Posterior vena cava (tissue), 2 donors: ENCODE measurements around the gene ZFAND4. TPM values are rescaled to one million over a fixed set of nuclear protein-coding genes. Genes with fewer than 3 reads are reported as not detected.
"Not testable (repeated sequence)": the region's sequence is repeated elsewhere in the genome, so short reads cannot be mapped to it uniquely, and the experiment has no call there.

Experiments
- DNase-seq: peaks from one replicate; pipeline ENCODE4 v3.0.0-alpha.2; 2020; ENCODE audit warnings: low spot score
- intact Hi-C, 2 donors: fragments of 100-400 bp; cut with DNase I; formaldehyde crosslinking; loops; one replicate each; pipeline versions ENCODE4 v1.14.1 to v1.14.2; 2022 to 2023
- long read RNA-seq, 2 donors: library from polyadenylated mRNA; unstranded; transcript quantifications; one replicate each; pipeline ENCODE4 v2.0.0, GENCODE V29; 2020 to 2021
- total RNA-seq, 2 donors: library from RNA; stranded (reverse); fragmentation: NEBNext Ultra II Directional; extraction: Animal tissue kit (Norgen Biotek cat#: 25700); gene quantifications; one replicate each; pipeline ENCODE4 v1.2.1, GENCODE V29; 2021
- donor health status: DM: yes; HTN: yes; CAD: no.
- donor health status: DM: yes; HTN: yes; CAD: no.

ZFAND4 gene
- 10 to 100 TPM in 1 of 2 donors, 1 to 10 TPM in 1; 7.5 to 11.6 TPM for total RNA-seq
- long read RNA-seq, donor 1, partial matches to known transcripts = 0 of 1 reads
- long read RNA-seq, donor 1, other reads (novel, unspliced or antisense) = 1 of 1 reads
- long read RNA-seq, donor 2, partial matches to known transcripts = 0 of 1 reads
- long read RNA-seq, donor 2, other reads (novel, unspliced or antisense) = 1 of 1 reads

- intact Hi-C loops = no loop called here
- peak; percentile 99 for DNase-seq
These were observed at the start of gene ZFAND4 for GRCh38 chr10:45672181-45673073. ZFAND4 (minus strand) TSS chr10:45672772; CDS start chr10:45663725, 9,047 bp downstream.

DNA sequence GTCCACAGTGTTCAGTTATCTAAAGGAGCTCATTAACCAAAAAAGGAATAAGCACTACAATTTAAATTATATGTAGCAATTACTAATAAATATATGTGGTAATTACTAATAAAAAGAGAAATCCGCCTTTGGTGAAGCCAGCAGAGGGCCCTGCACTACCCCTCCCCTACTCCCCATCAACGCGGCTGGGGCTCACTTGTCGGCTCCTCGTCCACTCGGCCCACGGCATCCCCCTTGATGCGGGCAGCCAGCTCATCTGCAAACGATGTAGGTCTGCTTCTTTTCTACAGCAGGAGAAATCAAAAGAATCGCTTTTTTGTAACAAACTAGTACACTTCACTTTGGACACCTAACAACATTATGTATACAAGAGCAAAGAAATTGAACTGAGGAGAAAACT is 48.9 kb upstream of the ZFAND4 start:
- DNase-seq, intact Hi-C loops: not testable (repeated sequence)

GRCh38 chr10:45717642-45718041 is 45.1 kb upstream of the ZFAND4 start:
- intact Hi-C loops, DNase-seq: not testable (repeated sequence)

- intact Hi-C loops, DNase-seq: not testable (repeated sequence)
These were observed 44.5 kb upstream of the ZFAND4 start for GRCh38 chr10:45717053-45717452.

DNA sequence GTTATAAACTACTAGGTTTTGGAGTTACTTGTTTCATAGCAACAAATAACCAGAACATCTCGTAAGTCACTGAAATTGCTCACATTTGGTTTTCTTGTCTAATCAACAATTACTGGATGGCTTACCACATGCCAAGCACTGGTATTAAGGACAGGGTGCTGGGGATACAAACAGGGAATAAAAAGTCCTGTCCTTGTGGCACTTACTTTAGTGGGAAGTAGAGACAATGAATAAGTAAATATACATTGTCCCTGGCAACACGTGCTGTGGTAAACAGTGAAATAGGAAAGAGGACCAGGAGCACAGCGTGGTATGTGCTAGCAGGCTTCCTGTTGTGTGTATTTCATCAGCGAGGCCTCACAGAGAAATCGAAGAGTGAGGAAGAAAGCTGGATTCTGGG is 38.7 kb upstream of the ZFAND4 start:
- DNase-seq, intact Hi-C loops: not testable (repeated sequence)

GRCh38 chr10:45710200-45710796 is 37.7 kb upstream of the ZFAND4 start:
- DNase-seq, intact Hi-C loops: not testable (repeated sequence)

- intact Hi-C loops, DNase-seq: not testable (repeated sequence)
These were observed 5.9 kb upstream of the ZFAND4 start for GRCh38 chr10:45678467-45678866.

DNA sequence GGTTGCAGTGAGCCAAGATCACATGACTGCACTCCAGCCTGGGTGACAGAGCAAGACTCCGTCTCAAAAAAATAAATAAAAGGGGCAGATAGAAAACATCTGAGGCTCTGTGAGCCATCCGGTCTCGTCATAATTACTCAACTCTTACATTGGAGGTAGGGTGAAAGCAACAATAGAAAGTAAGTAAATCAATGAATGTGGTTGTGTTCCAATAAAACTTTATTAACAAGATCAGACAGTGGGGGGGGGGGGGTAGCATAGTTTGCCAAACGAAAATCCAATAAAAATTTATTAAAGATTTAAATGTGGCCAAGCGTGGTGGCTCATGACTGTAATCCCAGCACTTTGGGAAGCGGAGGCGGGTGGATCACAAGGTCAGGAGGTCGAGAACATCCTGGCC is 2.8 kb upstream of the ZFAND4 start:
- intact Hi-C loops = no loop called here
- DNase-seq = no peak

GRCh38 chr10:45673074-45673648 is 589 bp upstream of the ZFAND4 start:
- DNase-seq = peak; percentile 64
- intact Hi-C loops = no loop called here

GRCh38 chr10:45671300-45671699 is 1.3 kb downstream of the ZFAND4 start:
- DNase-seq, intact Hi-C loops: not testable (repeated sequence)

GRCh38 chr10:45669897-45670296 is 2.7 kb downstream of the ZFAND4 start:
- intact Hi-C loops, DNase-seq: not testable (repeated sequence)

GRCh38 chr10:45660876-45661411 is 11.6 kb downstream of the ZFAND4 start:
- intact Hi-C loops = no loop called here
- DNase-seq = no peak

- intact Hi-C loops = no loop called here
- DNase-seq = no peak
These were observed 15.3 kb downstream of the ZFAND4 start for GRCh38 chr10:45657033-45657926.

DNA sequence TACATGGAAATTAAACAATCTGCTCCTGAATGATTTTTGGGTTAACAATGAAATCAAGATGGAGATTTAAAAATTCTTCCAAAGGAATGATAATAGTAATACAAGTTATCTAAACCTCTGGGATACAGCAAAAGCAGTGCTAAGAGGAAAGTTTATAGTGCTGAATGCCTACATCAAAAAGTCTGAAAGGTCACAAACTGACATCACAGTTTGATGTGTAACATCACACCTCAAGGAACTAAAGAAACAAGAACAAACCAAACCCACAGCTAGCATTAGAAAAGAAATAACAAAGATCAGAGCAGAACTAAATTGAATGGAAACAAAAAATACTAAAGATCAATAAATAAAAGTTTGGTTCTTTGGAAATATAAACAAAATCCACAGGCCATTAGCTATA is 17.4 kb downstream of the ZFAND4 start:
- DNase-seq = no peak
- intact Hi-C loops = no loop called here

GRCh38 chr10:45654753-45655141 is 17.8 kb downstream of the ZFAND4 start:
- DNase-seq, intact Hi-C loops: not testable (repeated sequence)

DNA sequence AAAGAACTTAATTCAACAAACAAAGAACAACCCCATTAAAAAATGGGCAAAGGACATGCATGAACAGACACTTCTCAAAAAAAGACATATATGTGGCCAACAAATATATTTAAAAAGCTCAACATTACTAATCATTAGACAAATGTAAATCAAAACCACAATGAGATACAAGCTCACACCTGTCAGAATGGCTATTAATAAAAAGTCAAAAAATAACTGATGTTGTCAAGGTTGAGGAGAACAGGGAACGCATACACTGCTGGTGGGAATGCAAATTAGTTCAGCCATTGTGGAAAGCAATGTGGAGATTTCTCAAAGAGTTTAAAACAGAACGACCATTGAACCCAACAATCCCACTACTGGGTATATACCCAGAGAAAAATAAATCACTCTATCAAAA is 19.1 kb downstream of the ZFAND4 start:
- DNase-seq = no peak
- intact Hi-C loops = no loop called here

GRCh38 chr10:45652511-45652910 is 20.1 kb downstream of the ZFAND4 start:
- DNase-seq = no peak
- intact Hi-C loops = no loop called here

- intact Hi-C loops = no loop called here
- no peak for DNase-seq
These were observed 23.3 kb downstream of the ZFAND4 start for GRCh38 chr10:45649296-45649695.

GRCh38 chr10:45647118-45647517 is 25.5 kb downstream of the ZFAND4 start:
- intact Hi-C loops = no loop called here

More at GRCh38 chr10:45647118-45647517, 25.5 kb downstream of the ZFAND4 start:
- DNase-seq = no peak
